Uterus (tissue), 4 donors: Measurements from ENCODE around the gene MAML2. TPM values are rescaled to one million over a fixed set of nuclear protein-coding genes. Genes with fewer than 3 reads are reported as not detected.

Experiments
- DNase-seq, 2 donors: peaks; one replicate each; pipeline ENCODE4 v3.0.0-alpha.2; 2019 to 2020
- H3K27ac ChIP-seq, 2 donors: fragments of 200-600 bp; sonication (generic); 1 replicate in 1 of 2; 2 replicates in 1 of 2; pipeline ENCODE4 v1.5.1; 2016 to 2018
- H3K27me3 ChIP-seq, 2 donors: fragments of 200-600 bp; sonication (generic); one replicate each; pipeline ENCODE4 v1.5.1; 2018 to 2019; ENCODE audit warnings: control low read depth in 1 of 2
- H3K36me3 ChIP-seq, 2 donors: fragments of 200-600 bp; sonication (generic); one replicate each; pipeline ENCODE4 v1.5.1; 2019; ENCODE audit warnings: control low read depth in 1 of 2
- H3K4me1 ChIP-seq, 2 donors: fragments of 200-600 bp; sonication (generic); one replicate each; pipeline ENCODE4 v1.5.1; 2018 to 2019; ENCODE audit warnings: control low read depth in 1 of 2
- H3K4me3 ChIP-seq, 2 donors: fragments of 200-600 bp; sonication (generic); 1 replicate in 1 of 2; 2 replicates in 1 of 2; pipeline ENCODE4 v1.5.1; 2018 to 2019; ENCODE audit warnings: mild to moderate bottlenecking in 1 of 2
- H3K9me3 ChIP-seq, 2 donors: fragments of 200-600 bp; sonication (generic); one replicate each; pipeline ENCODE4 v1.5.1; 2019; ENCODE audit warnings: control low read depth in 1 of 2
- POLR2A ChIP-seq, 2 donors: fragments of 450-650 bp; IDR thresholded peaks; one replicate each; pipeline ENCODE4 v1.6.1; 2016; ENCODE audit warnings: antibody characterized with exemption in 2 of 2, mild to moderate bottlenecking in 1 of 2, moderate library complexity in 1 of 2
- intact Hi-C: fragments of 100-400 bp; cut with DNase I; formaldehyde crosslinking; loops from one replicate; pipeline ENCODE4 v1.15.1; 2023; ENCODE audit warnings: low total_unique reads
- total RNA-seq, 4 donors: library from RNA; depleted of rRNA in 3 of 4; stranded (reverse); fragments of >200 nt in 3 of 4; gene quantifications; one replicate each; pipeline versions ENCODE4 v1.1.0 to v1.2.4, GENCODE V29; 2014 to 2023
- TF ChIP-seq, protein P1 (sequence below), 4 experiments: fragments of 200-600 bp in 2 of 4; fragments of 450-650 bp in 2 of 4; sonication (generic) in 2 of 4; IDR thresholded peaks; one replicate each; pipeline ENCODE4 v1.5.1; 2016 to 2019; ENCODE audit warnings: antibody characterized with exemption in 4 of 4, mild to moderate bottlenecking in 2 of 4, moderate library complexity in 1 of 4
- donor health status: DM: yes; HTN: yes; CAD: no.

MAML2 gene
- total RNA-seq, 4 donors from 2014 or later = 8.2 to 35.9 (median 19.8) TPM

DNA sequence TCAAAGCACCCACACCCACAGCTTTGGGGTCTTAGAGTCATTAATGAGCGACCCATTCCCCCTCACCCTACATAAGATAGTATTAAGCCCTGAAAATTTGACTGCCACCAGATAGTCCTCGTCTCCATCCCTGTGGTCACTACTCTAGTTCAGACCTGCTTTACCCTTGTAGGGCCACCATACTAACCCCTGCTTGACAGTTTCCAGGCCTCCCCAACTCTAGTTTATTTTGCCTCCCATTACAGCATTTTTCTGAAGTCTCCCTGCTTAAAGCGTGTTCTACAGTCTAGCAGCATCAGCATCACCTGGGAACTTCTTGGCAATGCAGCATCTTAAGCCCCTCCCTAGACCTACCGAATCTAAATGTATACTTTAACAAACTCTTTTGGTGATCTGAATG, 192.4 kb downstream of the MAML2 start:
- no peaks in the 10 kb centered on the region for H3K27me3 ChIP-seq
- TF ChIP-seq, protein P1, sequence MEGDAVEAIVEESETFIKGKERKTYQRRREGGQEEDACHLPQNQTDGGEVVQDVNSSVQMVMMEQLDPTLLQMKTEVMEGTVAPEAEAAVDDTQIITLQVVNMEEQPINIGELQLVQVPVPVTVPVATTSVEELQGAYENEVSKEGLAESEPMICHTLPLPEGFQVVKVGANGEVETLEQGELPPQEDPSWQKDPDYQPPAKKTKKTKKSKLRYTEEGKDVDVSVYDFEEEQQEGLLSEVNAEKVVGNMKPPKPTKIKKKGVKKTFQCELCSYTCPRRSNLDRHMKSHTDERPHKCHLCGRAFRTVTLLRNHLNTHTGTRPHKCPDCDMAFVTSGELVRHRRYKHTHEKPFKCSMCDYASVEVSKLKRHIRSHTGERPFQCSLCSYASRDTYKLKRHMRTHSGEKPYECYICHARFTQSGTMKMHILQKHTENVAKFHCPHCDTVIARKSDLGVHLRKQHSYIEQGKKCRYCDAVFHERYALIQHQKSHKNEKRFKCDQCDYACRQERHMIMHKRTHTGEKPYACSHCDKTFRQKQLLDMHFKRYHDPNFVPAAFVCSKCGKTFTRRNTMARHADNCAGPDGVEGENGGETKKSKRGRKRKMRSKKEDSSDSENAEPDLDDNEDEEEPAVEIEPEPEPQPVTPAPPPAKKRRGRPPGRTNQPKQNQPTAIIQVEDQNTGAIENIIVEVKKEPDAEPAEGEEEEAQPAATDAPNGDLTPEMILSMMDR (IDR thresholded peaks at IDR 0.05) = no peak
- TF ChIP-seq POLR2A (IDR thresholded peaks at IDR 0.05) = no peak
- no peak overlapping the region for H3K4me3 ChIP-seq
- DNase-seq = no peak
- no peaks in the 10 kb centered on the region for H3K9me3 ChIP-seq
- intact Hi-C loops = no loop called here
- no peak overlapping the region for H3K27ac ChIP-seq
- H3K36me3 ChIP-seq = no peaks in the 10 kb centered on the region
- peaks cover 4 to 6% of the 10 kb centered on the region in 2 donors for H3K4me1 ChIP-seq

DNA sequence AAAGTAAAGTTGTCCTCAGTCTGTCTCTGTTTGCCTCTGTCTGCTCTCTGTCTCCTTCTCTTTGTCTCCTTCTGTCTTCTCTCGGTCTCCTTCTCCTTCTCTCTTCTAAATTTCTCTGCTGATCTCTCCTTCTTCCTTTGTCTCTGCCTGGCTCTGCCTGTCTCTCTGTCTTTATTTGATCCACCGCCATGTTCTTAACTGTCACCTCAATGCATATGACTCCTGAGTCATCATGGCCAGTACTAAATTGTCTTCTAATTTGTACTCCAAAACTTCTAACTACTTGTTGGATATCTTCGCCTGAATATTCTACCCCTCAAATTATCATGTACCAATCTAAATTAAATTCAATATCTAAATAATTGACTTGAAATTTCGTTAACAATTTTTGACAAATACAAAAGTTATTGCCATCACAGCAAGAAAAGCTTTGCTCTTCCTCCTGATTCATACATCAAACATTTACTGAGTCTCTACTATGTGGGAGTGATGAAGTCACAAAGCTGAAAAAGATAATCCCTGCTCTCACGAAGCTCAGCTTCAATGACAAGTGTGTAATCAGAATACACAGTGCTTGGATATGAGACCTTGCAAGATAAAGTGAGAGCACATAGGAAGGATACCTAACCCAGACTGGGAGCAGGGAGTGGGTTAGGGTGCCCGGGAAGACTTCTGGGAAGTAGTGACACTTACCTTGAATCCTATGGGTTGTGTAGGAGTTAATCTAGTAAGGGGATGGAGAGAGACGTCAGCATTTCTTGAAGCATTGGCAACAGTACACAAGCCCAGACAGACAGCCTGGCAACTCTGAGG, 193.0 kb downstream of the MAML2 start:
- no peak for DNase-seq
- Histone ChIP-seq H3K9me3 (no peaks in the 10 kb centered on the region), H3K27ac (no peak overlapping the region), H3K36me3 (no peaks in the 10 kb centered on the region), H3K4me3 (no peak overlapping the region), H3K27me3 (no peaks in the 10 kb centered on the region), H3K4me1 (peaks cover 3 to 4% of the 10 kb centered on the region in 2 donors)
- no peak for TF ChIP-seq POLR2A (IDR thresholded peaks at IDR 0.05)
- TF ChIP-seq, protein P1 (IDR thresholded peaks at IDR 0.05) = no peak
- intact Hi-C loops = no loop called here

DNA sequence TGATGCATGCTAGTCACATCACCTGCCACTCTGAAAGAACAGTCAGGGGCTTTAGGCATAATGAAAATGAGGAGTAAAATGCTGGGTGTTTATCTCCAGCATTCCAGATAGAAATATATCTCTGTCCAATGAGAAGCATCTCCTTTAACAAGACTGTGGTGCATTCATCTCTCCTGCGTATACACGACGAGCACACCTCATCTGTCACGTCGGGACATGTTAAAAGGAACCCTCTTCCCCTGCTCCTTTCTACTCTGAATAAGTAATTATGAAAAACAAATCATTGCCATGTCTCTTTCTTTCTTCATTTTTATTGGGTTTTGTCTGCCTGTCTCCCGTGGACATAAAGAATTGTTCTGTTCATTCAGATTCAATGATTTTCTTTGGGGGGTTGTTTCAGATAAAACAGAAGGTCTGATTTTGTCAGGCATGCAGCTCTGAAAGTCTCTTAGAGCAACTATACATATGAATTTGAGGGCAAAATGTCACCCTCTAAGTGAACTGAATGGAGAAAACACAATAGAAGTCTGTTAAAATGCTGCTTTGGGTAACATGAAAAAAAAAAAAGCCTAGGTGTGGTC, 195.0 kb downstream of the MAML2 start:
- no peak for TF ChIP-seq POLR2A (IDR thresholded peaks at IDR 0.05)
- TF ChIP-seq, protein P1 (IDR thresholded peaks at IDR 0.05) = no peak
- DNase-seq = no peak
- H3K4me3 ChIP-seq = no peak overlapping the region
- H3K27me3 ChIP-seq = no peaks in the 10 kb centered on the region
- H3K27ac ChIP-seq = no peak overlapping the region
- no peaks in the 10 kb centered on the region for H3K9me3 ChIP-seq
- H3K36me3 ChIP-seq = no peaks in the 10 kb centered on the region
- peaks cover 0 to under 1% of the 10 kb centered on the region in 2 donors for H3K4me1 ChIP-seq
- intact Hi-C loops = no loop called here

DNA sequence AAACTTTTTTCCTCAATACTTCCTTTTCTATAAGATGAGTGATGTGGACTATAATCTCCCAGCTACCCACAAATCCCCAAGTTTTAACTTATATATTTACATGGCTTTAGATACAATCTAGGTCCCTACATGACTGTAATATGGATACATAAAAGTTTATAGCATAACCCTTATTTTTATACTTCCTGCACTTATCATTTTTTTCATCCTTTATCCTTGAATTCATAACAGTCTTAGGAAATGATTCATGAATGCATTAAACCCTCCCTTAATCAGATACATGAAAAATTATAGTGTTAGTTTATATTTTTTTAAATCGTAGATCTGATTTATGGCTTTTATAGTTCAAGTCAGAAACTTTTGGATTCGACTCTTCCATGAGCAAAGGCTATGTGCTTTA, 195.8 kb downstream of the MAML2 start:
- Histone ChIP-seq H3K4me1 (peaks cover 0 to 6% of the 10 kb centered on the region in 2 donors), H3K9me3 (no peaks in the 10 kb centered on the region), H3K36me3 (no peaks in the 10 kb centered on the region), H3K27me3 (no peaks in the 10 kb centered on the region), H3K4me3 (no peak overlapping the region), H3K27ac (no peak overlapping the region)
- intact Hi-C loops = no loop called here
- no peak for DNase-seq
- no peak for TF ChIP-seq POLR2A (IDR thresholded peaks at IDR 0.05)
- TF ChIP-seq, protein P1 (IDR thresholded peaks at IDR 0.05) = no peak

DNA sequence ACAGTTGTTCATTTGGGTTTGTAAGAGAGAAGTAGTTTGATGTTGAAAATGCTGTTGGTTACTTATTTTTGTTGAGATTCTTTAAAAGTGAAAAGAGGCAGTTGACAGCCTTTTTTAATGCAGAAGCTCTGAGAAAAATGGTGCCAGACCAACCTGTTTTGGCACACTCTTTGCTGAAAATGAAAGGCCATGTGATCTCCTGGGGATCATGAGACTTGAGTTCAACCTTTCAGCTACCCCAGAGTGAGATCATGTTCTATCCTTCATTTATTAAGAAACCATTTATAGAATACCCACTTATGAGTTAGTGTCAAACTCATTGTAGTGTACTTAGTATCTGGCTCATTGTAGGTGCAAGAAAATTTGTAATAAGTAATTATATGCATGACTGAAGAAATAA, 196.2 kb downstream of the MAML2 start:
- Histone ChIP-seq H3K9me3 (no peaks in the 10 kb centered on the region), H3K27ac (no peak overlapping the region), H3K4me3 (no peak overlapping the region), H3K27me3 (no peaks in the 10 kb centered on the region), H3K4me1 (peaks cover 0 to 6% of the 10 kb centered on the region in 2 donors), H3K36me3 (no peaks in the 10 kb centered on the region)
- intact Hi-C loops = no loop called here
- DNase-seq = no peak
- no peak for TF ChIP-seq POLR2A (IDR thresholded peaks at IDR 0.05)
- TF ChIP-seq, protein P1 (IDR thresholded peaks at IDR 0.05) = no peak
